Coronary artery (tissue), 2 donors: Measurements from ENCODE around the gene SOX6.

Experiments used
- DNase-seq: peaks from one replicate; pipeline ENCODE4 v3.0.0-alpha.2; 2017; ENCODE audit warnings: low spot score
- H3K27ac ChIP-seq, 2 donors: fragments of 200-600 bp; sonication (generic); one replicate each; pipeline ENCODE4 v1.5.1; 2016 to 2019
- H3K4me3 ChIP-seq: fragments of 200-600 bp; sonication (generic); 2 replicates; pipeline ENCODE4 v1.5.1; 2016; ENCODE audit warnings: mild to moderate bottlenecking, moderate library complexity
- TF ChIP-seq, protein P1 (sequence below): fragments of 200-600 bp; sonication (generic); IDR thresholded peaks from one replicate; pipeline ENCODE4 v1.5.1; 2019; ENCODE audit warnings: antibody characterized with exemption

The SOX6 gene

DNA sequence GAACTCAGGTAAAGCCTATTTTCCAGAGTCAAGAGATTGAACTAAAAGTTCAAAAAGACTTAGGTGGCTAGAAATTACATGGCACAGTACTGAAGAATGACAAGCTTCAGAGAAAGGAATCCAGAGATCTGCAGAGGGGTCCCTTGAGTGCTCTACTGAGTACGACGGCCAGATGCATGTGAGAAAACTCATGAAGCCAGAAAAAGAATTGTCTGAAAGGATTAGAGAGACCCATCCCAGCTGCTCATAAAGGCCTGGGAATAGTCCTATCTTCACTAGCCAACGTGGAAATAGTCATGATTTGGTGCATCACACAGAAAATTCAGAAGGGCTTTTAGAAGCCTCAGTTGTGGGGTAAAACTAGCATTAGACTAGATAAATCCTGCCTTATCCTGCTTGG lies 91.3 kb downstream of the SOX6 start:
- TF ChIP-seq, protein P1, sequence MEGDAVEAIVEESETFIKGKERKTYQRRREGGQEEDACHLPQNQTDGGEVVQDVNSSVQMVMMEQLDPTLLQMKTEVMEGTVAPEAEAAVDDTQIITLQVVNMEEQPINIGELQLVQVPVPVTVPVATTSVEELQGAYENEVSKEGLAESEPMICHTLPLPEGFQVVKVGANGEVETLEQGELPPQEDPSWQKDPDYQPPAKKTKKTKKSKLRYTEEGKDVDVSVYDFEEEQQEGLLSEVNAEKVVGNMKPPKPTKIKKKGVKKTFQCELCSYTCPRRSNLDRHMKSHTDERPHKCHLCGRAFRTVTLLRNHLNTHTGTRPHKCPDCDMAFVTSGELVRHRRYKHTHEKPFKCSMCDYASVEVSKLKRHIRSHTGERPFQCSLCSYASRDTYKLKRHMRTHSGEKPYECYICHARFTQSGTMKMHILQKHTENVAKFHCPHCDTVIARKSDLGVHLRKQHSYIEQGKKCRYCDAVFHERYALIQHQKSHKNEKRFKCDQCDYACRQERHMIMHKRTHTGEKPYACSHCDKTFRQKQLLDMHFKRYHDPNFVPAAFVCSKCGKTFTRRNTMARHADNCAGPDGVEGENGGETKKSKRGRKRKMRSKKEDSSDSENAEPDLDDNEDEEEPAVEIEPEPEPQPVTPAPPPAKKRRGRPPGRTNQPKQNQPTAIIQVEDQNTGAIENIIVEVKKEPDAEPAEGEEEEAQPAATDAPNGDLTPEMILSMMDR: no peak
- no peak for DNase-seq
- Histone ChIP-seq H3K4me3 (no peak overlapping the region), H3K27ac (no peak overlapping the region)

DNA sequence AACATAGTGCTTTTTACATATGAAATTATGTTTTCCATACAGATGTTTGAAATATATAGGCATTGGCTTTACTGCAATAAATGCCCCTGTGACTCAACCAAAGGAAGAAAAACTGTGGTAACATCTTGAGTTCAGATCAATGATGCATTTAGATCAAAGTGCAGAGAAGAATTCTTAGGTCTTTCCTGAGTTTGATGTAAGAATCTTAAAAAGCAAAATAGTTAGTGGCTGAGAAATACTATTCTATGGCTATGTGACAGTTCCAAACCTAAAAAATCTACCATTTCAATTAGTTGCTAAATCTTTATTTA lies 93.7 kb downstream of the SOX6 start:
- Histone ChIP-seq H3K4me3 (no peak overlapping the region), H3K27ac (no peak overlapping the region)
- DNase-seq: no peak
- TF ChIP-seq, protein P1: no peak

- TF ChIP-seq, protein P1: no peak
- no peak overlapping the region for H3K4me3 ChIP-seq
- DNase-seq: no peak
- no peak overlapping the region for H3K27ac ChIP-seq
Observed at GRCh38 chr11:16261836-16262644, 94.3 kb downstream of the SOX6 start.

DNA sequence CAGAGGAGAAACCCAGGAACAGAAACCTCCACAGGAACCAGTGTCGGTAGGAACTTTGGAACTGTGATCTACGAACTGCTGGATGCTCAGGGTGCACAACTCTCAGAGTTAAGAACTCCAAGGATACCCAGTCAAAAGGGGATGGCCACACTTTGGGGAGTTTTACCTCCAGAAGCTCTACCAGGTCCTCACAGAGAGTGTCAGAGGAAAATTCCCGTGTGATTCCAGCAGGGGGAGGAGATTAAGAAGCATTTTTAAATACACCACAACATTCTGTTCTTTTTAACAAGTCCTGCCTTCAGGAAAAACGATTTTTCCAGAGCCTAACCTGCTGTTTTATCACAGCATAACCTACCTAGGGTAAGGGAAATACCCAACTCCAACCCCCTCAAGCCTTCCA lies 104.0 kb downstream of the SOX6 start:
- no peak overlapping the region for H3K4me3 ChIP-seq
- TF ChIP-seq, protein P1: no peak

GRCh38 chr11:16248248-16248647 lies 108.1 kb downstream of the SOX6 start:
- Histone ChIP-seq H3K27ac (no peak overlapping the region), H3K4me3 (no peak overlapping the region)
- TF ChIP-seq, protein P1: no peak
- DNase-seq: no peak

More for the DNA sequence above, 104.0 kb downstream of the SOX6 start:
- DNase-seq: no peak
- no peak overlapping the region for H3K27ac ChIP-seq

- DNase-seq: no peak
- no peak overlapping the region for H3K4me3 ChIP-seq
- TF ChIP-seq, protein P1: no peak
- H3K27ac ChIP-seq: no peak overlapping the region
Observed at GRCh38 chr11:16242806-16243205, 113.5 kb downstream of the SOX6 start.

GRCh38 chr11:16240687-16241086 lies 115.7 kb downstream of the SOX6 start:
- H3K27ac ChIP-seq: no peak overlapping the region
- TF ChIP-seq, protein P1: no peak
- no peak for DNase-seq
- H3K4me3 ChIP-seq: no peak overlapping the region
